Dermis blood vessel endothelial cell (primary cell): ENCODE results near the gene PKP1. TPM values are rescaled to one million over a fixed set of nuclear protein-coding genes. Genes with fewer than 3 reads are reported as not detected.
A peak's percentile ranks its signal among the peaks of the same experiment; 100 is the strongest.

Experiments used
- DNase-seq: peaks from one replicate; pipeline ENCODE4 v3.0.0; 2010
- total RNA-seq: library from RNA; depleted of rRNA; stranded (reverse); fragments of >200 nt; gene quantifications from 2 replicates; pipeline ENCODE4 v1.2.3, GENCODE V29; 2014

Gene PKP1
- total RNA-seq, 1 donor from 2014 or later = 0.85 TPM

DNA sequence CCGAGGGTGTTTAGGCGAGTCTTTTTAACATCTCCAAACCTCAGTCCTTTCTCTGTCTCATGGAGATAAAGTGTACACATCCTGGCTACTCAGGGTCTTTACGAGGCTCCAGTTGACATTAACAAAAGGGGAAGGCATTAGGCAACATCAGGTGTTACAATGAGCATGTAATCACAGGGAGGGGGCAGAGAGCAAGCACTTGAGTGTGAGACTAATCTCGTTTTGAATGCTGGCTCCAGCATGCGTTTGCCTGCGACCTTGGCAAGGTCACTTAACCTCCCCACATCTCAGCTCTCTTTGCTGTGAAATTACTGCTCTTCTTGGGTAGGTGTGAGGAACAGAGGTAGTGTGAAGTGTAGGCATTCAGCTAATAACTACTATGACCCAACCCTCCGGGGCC, 91.1 kb downstream of the PKP1 start:
- no peak for DNase-seq

GRCh38 chr1:201375169-201375568, 91.9 kb downstream of the PKP1 start:
- no peak for DNase-seq

- no peak for DNase-seq
Observed at GRCh38 chr1:201376107-201376463, 92.8 kb downstream of the PKP1 start.

GRCh38 chr1:201376464-201377374, 93.4 kb downstream of the PKP1 start:
- peak; percentile 57 for DNase-seq

DNA sequence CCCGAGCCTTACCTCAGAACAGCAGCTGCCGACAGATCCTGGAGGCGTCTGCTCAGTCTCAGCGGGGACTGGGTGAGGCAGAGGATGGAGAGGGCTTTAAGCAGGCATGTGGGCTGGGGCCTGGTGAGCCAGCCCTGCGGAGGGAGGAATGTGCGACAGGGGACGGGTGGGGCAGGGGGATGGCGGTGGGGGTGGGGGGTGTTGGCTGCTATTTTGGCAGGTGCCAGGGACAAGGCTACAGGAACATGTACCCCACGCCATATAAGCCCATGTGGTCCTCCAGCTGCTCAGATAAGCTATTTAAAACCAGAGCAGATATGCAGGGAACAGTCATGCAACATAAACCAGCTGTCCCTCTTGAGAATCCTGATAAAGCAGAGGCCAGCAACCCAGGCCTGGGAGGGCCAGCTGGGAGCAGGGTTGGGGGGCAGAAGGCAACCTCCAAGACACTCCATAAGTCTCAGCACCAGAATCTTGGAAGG, 94.3 kb downstream of the PKP1 start, which contains the start of gene TNNT2:
TNNT2 (minus strand) TSS at position 70 of the 482 bp plus-strand sequence. CDS start 4,426 bp downstream, outside the sequence.
- DNase-seq = no peak

DNA sequence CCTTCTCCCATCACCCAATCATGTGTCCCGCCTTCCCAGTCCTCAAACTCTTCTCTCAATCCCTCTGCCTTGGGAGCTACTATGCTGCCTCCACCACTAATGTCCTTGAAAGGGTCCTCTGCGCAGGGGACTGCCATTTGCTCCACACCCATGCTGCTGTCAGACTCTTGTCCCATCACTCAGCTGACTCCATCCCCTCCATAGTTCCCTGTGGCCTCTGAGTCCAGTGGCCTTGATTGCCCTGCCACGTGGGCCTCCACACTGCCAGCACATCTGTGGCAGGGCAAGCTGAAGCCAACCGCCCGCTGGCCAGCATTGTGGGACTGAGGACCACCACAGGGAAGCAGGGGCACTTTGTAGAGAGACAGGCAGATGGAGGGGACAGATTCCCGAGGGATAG, 95.5 kb downstream of the PKP1 start:
- DNase-seq = no peak

DNA sequence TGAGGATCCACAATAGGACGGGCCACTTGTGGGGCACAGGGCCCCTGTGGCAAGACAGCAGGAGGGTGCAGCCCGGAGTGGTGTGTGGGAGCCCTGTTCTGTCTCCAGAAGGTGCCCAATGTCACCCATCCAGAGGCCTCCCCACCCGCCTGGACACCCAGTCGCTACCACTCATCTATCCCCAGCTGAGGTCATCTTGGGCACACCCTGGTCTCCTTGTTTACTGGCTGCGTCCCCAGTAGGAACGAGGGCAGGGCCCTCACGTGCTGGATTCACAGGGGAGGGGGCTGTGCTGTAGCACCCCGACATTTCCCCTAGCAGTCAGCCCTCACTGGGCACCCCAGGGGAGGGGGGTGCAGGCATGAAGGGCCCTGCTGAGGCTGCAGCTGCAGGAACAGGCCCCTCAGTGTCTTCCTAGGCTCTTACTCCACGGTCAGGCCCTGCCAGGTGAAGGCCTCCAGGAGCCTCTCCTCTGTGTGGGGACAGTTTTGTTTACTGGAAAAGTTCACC, 96.5 kb downstream of the PKP1 start:
- no peak for DNase-seq

DNA sequence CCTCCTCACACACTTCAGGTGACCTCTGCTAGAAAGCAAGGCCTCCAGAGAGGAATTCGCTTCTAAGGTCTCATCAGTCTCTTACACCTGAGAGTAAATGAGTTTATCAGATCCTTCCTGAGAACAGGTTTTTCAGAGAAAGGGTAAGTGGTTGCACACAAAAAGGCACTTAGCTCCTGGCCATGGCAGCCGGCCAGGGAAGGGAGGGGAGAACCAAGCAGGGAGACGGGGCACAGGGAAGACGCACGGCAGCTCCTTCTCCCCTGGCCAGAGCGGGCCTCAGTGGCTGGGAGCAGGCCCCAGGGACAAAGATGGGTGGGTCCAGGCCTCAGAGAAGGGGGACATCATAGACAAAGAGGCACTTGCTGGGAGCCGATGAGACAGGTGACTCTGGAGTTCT, 97.8 kb downstream of the PKP1 start:
- no peak for DNase-seq

Other genes with a start within 250 kb of the PKP1 start
- gene CACNA1S, start 171.1 kb upstream of the PKP1 start, total RNA-seq = not detected in 2 replicates
- gene ASCL5, start 156.3 kb upstream of the PKP1 start, total RNA-seq = not detected in 2 replicates
- 47.3 and 62.3 TPM in 2 replicates for gene TMEM9, start 129.0 kb upstream of the PKP1 start, total RNA-seq
- under 0.01 and 0.05 TPM in 2 replicates for gene IGFN1, start 92.7 kb upstream of the PKP1 start, total RNA-seq
- not detected in 2 replicates for gene TNNT2, start 94.2 kb downstream of the PKP1 start, total RNA-seq
- gene LAD1, start 115.8 kb downstream of the PKP1 start, total RNA-seq = 0.09 and 0.68 TPM in 2 replicates
- gene TNNI1, start 138.2 kb downstream of the PKP1 start, total RNA-seq = not detected in 2 replicates
- 29.4 and 56.3 TPM in 2 replicates for gene PHLDA3, start 185.7 kb downstream of the PKP1 start, total RNA-seq
- gene CSRP1, start 223.6 kb downstream of the PKP1 start, total RNA-seq = 256 and 443 TPM in 2 replicates